Activated CD4-positive, alpha-beta T cell treated with anti-CD3 and anti-CD28 coated beads, Interleukin-2, amount 50 U/mL, for 4 hours (primary cell): Measurements from ENCODE around the gene DPP4.
"Not testable (repeated sequence)": the region's sequence is repeated elsewhere in the genome, so short reads cannot be mapped to it uniquely, and the experiment has no call there.

Experiments
- DNase-seq, 2 experiments: peaks; one replicate each; pipeline ENCODE4 v3.0.0-alpha.2; 2020

DPP4 gene

DNA sequence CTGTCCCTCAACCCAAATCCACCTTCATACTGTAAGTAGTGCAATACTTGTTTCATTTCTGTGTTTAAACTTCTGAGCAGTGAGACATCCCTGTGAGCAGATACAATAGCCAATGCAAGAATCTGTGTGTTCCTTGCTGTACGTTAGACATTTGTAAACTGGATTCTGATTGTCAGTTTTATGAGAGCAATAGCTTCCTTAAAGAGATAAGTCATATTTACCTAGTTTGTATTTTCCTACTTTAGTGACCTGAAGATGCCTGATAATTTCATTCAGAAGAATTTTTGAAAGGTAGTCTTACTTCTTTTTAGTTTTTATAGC is 90.7 kb downstream of the DPP4 start:
- no peak for DNase-seq

DNA sequence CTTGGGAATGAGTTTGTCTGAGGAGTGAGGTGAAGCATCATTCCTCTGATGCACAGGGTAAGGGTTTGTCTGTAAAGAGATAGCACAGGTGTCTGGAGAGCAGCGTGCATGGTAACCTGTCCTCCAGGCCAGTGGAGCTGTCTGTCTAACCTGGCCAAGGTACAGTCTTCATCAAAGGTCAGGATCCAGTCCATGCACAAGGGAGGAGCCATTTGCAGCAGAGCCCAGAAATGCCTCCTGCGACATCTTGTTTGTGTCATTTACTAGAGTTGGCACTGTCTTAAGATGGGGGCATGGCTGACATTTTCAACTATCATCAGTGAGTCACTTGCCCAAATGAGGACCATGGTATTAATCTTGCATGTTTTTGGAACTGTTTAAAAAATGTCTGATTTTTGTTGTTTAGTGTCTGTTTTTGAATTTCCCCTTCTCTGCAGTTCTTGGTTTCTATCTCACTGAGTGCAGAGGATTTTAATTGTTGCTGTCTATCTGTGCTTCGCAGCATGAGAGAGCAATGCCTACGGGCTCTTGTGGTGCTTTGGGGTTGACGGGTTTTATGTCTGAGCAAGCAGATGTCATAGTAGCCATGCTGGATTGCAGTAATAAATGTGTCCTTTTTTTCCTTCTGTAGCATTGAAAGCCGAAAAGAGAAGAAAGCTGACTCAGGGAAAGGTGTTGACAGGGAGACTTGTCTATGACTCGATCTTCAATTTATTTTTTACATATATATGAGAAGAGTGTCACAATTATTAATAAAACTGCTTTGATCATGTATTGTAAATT is 91.3 kb downstream of the DPP4 start:
- DNase-seq = no peak

DNA sequence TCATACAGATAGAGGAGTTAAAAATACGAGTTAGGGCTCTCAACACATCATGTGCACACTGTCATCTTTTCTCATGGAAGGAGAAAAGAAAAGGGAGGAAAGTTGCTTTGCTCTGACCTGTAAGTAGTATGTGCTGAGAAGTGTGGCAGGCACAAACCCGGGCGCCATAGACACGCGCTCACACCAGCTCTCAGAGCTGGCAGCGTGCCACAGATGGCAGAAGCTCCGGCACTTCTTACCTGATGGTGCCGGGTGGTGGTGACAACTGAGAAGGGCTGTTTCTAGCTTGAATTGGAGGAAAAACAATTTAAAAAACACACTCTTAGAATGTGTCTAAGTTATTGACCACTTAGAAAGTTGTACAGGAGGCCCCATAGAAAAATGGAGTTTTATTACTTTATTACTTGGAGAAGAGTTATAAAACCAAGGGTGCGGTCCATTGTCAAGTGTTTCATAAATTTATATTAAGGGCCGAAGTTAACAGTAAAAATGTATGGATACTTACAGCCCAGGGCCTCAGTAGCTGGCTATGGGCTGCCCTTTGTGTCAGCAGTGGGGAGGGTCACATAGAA is 92.2 kb downstream of the DPP4 start:
- no peak for DNase-seq

DNA sequence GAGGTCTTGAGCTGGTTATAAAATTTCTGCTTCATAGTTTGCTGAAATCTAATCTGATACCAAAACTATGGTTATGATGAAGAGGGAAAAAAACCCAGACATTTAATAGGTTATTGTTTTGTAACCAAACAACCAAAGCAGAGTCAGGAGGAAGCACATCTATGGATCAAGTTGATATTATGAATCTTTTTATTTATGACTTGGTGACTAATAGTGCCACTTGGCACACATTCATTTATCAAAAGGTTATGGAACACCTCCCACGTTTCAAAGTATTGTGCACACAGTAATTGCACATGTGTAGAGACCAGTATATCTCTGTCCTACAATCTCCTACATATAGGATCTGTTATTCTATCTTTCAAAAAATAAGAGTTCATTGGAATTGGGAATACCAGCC is 93.0 kb downstream of the DPP4 start:
- DNase-seq = no peak

DNA sequence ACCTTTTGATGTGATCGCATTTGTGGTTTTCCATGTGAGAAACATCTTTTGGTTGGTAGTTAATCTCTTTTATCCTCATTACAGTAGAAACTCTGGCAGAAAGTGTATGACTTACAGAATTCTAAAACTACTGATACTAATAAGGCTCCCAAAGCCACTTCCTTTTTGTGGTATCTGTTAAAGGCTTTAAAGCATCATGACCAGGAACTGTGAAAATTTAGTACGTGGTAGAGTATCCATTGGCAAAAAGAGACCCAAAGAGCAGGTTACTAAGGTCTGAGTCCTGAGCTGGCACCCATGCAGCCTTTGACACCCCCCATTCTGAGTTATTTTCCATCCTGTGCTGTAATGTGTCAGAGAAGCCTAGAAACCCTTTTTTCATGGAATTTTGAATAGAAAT is 94.5 kb downstream of the DPP4 start:
- DNase-seq = no peak

DNA sequence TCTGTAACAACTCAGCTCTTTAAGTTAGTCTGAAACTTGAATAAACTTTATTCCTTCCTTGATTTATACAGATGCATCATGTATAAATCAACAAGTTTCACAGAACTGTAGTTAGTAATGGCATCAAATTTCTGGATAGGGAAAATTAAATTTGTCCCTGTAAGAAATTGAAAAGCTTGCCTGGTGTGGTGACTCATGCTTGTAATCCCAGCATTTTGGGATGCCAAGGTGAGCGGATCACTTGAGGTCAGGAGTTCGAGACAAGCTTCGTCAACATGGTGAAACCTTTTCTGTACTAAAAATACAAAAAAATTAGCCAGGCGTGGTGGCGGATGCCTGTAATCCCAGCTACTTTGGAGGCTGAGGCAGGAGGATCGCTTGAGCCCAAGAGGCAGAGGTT is 96.1 kb downstream of the DPP4 start:
- DNase-seq = not testable (repeated sequence)

DNA sequence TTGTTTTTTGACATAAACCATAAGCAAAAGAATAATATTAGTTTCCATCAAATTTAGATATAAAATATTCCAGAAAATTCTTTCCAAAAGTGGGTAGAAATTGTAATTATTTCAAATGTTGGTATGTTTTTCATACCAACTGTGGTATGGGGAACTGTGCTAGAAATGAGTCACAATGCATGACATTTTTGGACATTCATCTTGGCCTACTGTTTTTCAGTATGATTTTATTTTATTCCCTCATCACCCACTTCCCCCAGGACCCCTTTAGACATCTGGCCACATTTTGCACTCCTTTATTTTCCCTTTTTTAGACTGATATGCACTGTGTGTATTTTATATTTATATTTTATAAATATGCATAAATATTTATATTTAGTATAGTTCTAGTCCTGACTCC is 97.1 kb downstream of the DPP4 start:
- no peak for DNase-seq

DNA sequence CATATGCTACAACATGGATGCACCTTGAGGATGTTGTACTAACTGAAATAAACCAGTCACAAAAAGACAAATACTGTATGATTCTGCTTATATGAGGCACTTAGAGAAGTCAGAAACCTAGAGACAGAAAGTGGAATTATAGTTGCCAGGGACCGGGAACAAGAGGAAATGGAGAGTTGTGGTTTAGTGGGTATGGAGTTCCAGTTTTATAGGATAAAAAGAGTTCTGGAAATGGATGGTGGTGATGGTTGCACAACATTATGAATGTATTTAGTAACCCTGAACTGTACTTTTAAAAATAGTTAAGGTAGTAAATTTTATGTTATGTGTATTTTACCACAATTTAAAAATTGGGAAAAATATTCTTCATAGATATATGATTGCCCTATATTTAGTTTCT is 97.7 kb downstream of the DPP4 start:
- no peak for DNase-seq

DNA sequence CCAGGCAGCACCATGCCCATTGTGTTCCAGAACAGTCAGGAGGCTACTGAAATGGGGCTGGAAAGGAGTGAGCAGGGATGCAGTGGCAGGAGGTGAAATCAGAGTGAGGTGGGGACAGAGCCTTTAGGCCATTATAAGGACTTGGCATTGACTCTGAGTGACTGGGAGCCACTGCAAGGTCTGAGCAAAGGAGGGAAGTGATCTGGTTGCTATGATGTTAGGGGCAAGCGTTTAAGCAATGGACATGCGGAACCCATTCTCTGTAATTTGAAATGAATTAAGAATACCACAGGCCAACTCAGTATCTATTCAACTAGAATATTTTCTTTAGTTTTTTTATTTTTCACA is 98.2 kb downstream of the DPP4 start:
- no peak for DNase-seq

DNA sequence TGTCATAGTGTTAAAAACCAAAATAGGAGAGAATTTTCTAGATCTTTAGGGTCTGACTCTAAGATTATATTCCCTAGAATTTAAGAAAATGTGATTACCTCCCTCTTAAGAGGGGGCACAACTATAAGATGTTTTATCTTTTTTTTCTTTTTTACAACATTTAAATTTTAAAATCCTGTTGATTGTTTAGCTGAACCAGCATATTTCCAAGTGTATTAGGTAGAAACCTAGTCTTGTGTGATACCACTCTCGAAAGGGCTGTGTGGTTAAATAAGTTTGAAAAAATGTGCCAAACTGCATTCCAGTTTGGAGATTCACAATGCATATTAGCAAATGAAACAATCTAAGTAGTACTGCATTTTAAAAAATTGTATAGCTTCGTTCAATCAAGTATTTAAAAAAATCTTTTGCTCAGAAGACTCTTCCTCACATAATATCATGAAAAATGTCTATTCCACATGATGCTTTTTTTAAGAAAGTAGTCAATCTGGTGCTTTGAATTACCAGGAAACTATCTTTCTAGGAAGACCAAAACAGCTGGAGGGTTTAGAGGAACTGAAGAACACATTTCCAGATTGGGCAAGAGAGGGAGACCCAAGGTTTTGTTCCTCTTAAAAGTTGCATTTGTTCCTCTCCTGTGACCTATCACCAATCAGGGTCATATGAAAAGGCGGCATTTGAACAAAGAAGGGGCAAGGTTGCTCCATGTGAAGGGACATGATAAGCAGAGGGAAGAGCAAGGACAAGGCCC is 98.8 kb downstream of the DPP4 start:
- DNase-seq = no peak

DNA sequence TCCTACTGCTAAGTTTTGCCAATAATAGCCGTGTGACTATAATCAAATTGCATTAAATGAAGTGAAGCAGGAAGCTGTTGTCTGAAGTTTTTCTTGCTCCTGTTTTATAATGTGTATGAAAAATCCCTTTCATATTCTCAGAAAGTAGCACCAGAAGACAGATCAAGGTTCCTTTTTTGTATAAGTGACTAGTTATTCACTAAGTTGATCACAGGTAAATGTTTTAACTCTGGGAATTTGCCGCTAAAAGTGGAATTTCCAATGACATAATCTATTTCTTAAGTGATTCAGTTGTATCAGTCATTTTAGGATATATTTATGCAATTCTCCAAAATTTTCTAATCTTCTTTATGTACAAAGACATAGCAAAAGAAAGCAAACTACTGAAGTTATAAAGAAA is 99.6 kb downstream of the DPP4 start:
- DNase-seq = no peak

DNA sequence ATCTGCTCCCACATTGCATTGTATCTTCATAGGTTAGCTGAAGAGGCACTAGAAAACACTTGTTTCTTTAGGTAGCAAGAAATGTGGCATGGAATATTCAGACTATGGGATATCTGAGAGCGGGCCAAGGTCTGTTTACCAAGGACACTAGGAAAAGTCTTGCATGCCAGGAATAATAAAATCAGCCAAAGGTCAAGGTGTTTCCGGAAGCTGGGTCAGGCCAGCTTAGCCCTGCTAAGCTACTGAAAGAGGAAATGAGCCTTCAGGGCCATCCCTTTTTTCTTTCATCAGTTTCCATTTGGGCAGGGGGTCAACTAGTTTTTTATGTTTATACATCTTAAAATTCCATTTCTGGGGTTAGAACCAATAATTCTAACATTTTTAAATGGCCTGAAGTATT is 101.1 kb downstream of the DPP4 start:
- DNase-seq = no peak

DNA sequence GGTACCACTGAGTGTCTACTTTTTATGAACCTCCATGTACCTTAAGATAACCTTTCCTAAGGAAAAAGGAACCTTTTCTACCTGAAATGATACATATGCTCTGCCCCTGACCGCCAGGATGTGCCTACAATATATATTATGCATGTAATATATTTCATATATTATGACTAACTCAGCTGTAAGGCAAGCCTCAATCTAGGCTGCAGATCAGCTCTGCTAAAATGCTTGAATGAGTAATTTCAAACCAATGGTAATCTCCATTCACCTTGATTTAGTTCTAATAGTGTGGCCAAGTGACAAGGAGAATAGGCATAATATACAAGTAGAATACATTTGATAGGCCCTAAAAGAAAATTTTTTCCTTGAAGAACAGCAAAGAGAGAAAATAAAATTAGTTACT is 101.8 kb downstream of the DPP4 start:
- DNase-seq = no peak

DNA sequence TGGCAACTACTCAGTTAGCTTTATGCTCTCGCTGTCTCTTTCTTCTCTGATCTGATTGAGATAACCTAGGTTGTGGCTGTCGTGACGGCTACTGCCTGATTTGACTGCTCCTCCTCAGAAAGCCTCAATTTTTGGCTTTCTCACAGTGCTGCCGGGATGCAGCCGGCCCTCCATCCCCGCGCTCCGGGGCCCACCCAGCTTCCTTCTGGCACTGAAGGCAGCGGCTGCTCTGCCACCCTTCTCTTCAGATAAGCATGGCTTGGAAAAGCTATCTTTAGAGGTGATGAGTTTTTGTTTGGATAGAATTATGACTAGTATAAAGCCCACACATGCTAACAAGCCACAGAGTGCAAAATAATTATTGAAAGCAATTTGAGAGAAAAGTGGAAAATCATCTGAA is 102.5 kb downstream of the DPP4 start:
- no peak for DNase-seq

DNA sequence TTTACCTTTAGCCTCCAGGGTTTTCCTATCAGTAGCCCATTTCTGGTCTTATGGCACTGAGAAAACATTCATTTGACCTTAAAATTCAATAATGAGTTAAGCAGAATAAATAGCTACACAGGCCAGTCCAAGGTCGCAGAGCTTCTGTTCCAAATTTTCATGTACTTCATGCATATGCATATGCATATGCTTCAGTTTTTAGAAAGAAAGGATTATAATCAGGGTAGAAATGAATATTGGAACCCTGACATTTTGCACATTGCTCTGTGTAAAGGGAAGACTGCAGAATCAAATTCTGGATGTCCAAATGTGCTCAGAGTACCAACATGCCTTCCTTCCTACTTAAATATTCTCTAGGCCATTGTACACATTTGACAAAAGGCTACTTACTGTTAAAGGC is 104.9 kb downstream of the DPP4 start:
- DNase-seq = no peak

DNA sequence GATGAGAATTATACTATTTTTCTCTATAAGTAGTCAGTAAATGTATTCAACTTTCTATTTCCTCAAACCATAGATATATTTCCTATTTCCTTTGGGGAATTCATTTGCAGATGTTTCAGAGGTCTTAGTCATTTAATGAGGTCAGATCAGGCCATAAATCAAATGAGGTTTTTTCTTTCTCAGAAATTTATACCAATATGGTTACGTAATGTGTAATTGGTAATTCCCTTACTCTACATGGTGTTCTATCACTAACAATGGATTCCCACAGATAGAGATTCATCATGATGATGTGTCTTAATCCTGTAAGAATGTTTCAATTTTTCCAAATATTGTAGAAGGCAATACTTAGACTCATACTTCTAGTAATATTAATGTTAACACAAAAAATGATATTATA is 108.0 kb downstream of the DPP4 start:
- DNase-seq = no peak

DNA sequence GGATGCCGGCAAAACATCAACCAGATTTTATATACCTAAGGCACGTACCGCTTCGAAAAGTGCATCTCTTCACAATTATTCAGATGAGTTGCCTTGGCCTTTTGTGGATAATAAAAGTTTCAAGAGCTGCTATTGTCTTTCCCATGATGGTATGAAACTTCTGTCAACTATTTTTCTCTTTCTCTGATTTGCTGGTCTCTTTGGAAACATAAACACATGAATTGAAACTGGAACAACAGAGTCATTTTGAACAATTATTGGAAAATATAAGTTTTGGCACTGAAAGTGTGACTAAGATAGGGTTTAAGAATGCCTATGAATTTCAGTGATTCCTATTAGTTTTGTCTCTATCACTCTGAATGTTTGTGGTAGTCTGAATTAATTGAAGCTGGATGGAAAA is 109.9 kb downstream of the DPP4 start:
- DNase-seq = no peak

DNA sequence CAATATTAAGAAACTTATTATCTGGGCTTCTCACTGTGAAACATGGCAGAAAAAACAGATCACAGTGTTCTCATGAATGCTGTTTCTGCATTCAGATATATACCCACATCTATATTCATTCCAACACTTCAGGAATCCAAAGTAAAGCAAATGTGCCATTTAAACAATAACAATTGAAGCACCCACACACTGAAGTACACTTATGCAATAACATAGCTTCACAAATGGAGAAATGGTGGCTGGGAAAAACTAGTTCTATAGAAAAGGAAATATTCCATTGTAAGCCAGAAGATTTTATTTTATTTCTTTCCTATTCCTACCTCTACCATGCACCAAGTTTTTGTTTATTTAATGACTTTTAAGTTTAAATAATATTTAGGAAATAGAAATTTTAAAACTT is 111.9 kb downstream of the DPP4 start:
- DNase-seq = no peak

DNA sequence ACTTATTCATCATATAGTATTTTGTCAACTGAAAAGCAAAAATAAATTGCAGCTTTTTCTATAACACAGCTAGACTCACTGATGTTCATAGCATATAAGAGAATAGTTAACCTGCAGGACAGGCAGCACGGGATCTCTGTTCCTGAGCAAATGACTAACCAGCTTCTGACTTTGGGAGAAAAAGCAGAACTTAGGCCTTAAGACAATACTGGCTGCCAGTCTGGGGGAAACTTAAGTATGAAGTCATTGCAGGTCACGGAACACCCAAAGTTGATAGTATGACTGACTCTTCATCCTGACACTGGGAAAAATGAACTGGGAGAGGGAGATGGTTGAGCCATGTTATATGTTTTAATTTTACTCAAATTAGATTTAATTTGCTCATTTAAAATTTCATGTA is 113.0 kb downstream of the DPP4 start:
- DNase-seq = no peak

DNA sequence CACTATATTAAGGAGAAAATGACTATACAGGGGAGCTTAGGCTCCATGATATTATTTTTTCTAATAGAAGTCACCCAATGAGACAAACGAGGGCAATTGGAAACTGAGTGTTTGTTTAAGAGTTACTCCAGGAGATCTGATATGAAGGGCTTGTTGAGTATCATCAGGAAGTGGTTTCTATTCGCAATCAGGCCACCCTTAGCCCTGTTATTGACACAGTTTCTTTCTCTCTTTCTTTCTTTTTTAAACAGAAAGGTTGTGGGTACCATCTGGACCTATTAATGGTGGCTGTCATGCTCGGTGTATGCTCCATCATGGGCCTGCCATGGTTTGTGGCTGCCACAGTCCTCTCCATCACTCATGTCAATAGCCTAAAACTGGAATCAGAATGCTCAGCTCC is 117.3 kb downstream of the DPP4 start:
- no peak for DNase-seq

DNA sequence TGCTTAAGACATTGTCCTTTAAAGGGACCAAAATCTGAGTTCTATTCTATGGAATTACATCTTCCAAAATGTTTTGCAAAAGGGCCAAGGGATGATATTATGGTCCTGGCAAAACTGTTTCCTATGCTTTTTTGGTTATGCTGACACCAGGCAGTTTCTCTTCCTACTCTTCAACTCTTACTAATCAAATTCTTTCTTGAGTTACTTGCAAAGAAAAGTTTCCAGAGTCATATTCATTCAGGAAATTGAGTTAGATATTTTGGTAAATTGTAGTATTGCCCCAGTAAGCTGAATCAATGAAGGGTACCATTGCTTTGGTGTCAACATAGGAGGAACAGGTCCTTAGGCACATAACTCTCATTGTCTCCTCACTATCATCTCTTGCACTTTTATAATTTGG is 118.8 kb downstream of the DPP4 start:
- no peak for DNase-seq

DNA sequence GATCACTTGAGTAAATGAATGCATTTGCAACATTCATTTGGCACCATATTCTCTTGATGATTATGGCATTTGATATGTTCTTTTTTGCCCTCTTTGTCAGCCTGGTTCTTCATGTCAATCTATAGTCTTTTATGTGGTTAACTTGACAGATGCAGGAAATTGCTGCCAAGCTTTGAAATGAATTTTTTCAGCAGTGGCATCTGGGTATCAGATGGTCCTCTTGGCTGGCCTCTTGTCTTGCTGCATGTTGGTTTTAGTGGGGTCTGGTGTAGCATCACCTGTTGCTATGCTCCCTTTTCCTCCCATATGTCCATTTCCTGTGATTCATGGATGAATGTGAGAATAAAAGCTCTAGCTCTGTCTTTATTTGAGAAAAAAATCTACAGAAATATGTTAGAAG is 119.9 kb downstream of the DPP4 start:
- no peak for DNase-seq

DNA sequence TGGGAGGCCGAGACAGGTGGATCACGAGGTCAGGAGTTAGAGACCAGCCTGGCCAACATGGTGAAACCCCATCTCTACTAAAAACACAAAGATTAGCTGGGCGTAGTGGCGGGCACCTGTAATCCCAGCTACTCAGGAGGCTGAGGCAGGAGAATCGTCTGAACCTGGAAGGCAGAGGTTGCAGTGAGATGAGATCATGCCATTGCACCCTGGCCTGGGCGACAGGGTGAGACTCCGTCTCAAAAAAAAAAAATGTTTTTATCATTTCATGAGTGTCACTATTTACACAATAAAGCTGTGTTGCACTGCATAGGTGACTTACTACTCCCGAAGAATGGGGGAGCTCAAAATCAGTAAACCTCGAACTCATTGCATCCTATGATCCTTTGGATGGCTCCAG is 120.6 kb downstream of the DPP4 start:
- not testable (repeated sequence) for DNase-seq

DNA sequence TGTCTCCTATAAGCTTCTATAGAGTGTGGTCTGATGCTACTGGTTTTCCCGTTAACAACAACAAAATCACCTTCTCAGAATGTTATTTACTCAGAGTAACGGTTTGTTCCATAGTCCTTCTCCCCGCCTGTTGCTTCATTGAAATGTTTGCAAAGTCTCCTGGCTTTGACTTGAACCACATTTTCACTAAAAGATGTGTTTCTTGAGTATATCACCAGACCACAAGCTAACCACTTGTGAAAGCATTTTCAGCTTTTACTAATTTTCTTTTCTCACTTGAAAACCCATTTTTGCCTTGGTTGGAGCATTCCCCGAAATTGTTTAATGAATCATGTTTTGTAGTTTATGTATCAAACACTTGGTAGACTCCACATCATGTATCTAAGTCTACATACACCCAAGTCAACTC is 121.2 kb downstream of the DPP4 start:
- DNase-seq = no peak

DNA sequence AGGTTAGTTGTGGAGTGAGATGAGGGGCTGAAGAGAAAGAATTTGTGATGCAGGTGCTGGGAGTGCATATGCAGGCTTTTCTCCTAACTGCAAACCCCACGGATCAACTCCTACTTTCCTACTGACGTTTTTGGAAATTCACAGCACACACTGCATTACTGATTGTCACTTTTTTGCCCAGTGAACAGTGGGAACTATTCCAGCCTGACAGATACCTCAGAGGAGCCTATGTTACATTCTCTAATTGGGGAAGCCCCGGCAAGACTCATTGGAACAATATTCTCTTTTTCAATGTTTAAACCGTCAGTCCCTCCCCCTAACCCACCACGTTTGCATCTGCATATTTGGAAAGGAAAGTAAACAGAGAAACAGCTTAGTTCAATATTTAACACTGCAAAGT is 126.2 kb downstream of the DPP4 start:
- no peak for DNase-seq
